Urothelium cell line (cell line): ENCODE measurements around the gene BRI3.

ENCODE experiments used
- DNase-seq: peaks from one replicate; pipeline ENCODE4 v3.0.0; 2011; ENCODE audit warnings: low spot score, mixed read lengths
- FAIRE-seq: peaks from 2 replicates; lab custom pipeline; 2011; peaks lifted over from hg19 to GRCh38; lab: Jason Lieb, UNC

Gene BRI3

DNA sequence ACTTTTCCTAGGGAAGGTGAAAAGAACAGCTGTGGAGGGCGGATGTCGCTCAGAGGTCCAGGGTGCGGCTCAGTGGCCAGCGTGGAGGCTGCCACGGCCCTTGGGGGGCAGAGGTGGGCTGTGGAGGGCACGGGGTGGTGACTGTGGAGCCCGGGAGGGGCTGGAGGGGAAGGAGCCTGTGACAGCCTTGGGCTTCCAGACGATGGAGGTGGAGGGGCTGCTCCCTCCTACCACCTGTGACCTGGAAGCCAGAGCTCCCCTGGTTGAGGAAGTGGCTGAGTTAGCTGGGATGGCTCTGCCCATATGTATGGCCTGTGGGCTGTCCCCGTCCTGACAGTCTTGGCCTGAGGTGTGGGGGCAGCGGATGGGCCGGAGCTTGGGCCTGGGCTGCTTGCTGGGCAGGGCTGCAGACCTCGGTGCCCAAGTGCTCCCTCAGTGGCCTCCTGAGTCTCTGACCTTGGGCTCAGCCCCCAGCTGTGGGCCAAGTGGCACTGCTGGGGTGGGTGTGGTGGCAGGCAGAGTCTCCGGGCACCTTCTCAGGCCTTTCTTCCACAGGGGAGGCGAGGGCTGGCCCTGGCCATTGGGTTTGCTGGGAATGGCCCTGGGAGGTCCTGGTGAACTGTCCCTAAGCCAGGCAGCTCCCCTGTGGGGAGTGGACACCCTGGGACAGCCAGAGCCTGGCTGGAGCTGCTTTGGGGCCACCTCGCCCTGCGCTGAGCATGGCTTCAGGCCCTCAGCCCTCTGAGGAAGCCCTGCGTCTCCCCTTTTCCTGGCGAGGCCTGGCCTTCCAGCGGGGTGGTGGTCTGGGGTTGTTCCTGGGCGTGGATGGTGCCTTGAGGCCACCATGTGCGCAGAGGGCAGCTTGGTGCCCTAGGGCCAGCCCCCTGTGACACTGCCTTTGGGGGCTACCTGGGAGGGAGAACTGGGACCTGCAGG lies 3.9 kb downstream of the BRI3 start:
- FAIRE-seq (no peak), DNase-seq (no peak)

DNA sequence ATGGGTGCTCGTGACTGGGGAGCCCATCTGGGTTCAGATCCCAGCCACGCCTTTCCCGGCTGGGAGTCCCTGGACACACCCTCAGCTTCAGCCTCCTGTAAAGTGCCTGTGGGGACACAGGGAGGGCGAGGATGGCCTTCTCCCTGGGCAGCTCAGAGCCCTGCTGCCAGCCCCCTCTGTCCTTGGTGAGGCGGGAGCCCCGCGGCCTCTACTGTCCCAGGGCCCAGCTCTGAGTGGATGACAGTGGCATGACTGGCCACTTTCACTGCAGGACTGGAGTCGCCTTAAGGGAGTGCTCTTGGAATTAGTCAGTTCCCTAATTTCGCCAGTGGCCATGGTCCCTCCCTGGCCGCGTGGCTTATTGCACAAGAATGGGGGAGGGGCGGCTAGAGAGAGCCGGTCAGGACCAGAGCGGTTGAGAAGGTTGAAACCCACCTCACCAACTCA lies 4.6 kb downstream of the BRI3 start:
- FAIRE-seq, result no peak
- DNase-seq, result no peak

DNA sequence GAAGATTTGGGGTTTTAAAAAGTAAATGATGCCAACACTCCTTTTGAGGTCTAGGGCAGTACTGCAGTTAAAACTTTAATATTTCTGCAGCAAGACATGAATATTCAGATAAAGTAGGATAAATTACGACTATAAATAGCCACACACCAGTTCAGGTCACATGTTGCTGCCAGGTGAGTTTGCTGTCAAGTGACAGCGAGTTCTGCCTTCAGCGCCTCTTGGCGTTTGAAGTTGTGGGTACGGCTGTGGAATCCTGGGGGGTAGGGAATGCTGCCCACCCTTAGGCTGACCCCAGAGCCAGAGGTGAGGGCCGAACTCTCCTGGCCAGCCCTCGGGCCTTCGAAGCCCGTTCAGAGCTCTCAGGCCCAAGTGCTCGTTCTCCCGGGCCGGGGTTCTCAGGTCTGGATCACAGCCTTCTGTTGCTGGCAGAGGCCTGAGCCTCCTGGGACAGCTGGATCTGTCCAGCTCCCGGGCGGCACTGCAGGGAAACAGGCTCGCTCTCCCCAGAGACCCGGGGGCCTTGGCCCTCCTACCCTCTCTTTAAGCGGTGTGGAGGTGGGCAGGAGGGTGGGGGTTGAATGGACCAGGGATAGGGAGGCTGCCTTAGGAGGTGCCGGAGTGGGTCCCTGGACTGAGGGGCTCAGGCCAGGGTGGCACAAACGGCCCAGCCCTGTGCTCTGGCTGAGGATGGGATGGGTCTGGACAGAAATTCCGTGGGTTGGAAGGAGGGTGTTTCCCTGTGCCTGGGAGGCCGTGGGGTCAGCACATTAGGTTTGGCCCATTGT lies 5.4 kb downstream of the BRI3 start:
- no peak for FAIRE-seq
- no peak for DNase-seq

DNA sequence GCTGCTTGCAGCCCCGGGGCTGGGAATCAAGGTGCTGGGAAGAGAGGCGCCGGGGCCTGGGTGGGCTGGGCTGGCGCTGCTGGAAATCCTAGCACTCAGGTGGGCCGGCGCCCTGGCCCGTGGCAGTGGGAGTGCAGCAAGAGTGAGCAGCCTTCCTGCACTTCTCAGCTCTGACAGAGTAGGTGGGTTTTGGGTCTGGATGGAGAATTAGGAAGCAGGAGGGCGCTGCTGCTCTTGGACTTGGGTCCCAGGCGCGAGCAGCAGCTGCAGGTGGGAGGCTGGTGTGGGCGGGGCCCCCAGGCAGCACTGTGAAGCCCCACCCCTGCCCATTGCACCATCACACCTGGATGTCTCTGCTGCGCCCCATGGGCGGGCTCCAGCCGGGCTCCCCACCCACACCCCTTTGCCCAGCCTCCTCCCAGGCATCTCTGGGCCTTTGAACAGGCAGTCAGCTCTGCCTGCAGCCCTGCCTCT lies 6.0 kb downstream of the BRI3 start:
- DNase-seq, result no peak
- FAIRE-seq, result no peak

DNA sequence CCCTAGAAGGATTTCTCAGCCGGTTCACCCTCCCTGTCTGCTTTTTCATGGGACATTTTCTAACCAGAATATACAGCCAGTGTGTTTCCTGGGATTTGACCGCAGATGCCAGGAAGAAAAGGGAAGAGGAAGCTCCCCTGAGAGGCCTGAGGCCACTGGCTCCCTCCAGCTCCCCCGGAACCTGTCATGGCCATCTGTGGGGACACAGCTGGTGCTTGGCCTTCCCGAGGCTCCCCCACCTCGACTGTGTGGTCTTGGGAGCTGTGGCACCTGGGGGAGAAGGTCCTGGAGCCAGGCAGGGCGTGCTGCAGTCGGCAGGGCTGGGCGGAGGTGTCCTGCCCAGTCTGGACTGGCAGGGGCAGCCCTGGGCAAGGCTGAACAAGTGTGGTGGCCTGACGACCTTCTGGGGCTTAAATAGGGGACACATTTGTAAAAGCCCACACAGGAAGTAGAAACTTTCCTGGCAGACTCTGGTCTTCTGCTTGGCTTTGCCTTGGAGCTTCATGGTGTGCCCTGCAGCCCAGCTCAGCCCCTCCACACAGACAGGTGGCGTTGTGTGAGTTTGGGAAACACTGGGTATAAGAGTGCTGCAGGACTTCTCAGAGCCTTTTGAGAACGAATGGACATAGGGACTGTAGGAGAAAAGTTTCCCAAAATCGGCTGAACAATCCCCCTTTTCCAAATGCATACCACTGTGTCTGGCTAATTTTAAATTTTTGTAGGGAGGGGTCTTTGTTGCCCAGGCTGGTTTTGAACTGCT lies 6.8 kb downstream of the BRI3 start:
- FAIRE-seq, result no peak

DNA sequence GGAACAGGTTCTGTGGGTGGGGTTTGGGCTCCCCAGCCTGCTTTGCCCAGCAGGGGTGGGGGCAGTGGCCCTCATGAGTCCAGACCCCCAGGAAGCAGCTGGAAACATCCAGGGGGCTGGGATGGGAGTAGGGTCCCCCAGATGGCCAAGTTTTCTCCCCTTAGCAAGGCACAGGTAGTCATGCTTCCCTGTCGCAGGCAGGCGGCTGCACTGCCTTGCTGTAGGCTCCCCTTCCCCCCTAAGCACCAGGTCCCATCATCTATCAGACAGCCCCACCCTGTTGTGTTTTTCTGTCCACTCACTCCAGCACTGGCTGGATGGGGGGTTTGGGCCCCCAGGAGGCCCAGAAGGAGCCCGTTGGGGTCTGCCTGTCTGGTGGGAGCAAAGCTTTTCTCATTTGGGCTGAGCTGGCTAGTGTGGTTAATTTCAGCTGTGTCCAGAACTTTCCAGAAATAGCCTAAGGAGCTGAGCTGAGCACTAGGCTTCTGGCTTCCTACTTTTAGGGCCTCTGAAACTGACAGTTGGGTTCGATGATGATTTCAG lies 7.9 kb downstream of the BRI3 start:
- DNase-seq (no peak), FAIRE-seq (no peak)

More for the DNA sequence above, 6.8 kb downstream of the BRI3 start:
- DNase-seq, result no peak

DNA sequence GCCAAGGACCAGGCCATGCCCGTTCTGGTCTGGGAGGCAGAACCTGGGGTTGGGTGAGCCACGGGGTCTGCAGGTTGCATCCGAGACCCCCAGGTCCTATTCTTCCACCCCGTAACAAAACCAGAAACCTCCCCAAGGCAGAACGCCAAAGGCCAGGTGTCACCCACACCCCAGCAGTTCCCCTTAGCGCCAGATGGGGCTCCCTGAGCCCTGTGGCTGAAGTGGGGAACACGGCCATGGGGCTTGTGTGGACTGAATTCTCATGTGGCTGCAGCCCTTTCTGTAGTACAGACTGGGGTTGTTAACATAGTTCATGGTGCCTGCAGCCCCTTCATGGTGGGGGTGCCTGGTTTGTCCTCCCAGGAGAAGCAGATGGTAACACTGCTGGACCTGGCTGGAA lies 10.2 kb downstream of the BRI3 start:
- FAIRE-seq, result no peak
- DNase-seq, result no peak

DNA sequence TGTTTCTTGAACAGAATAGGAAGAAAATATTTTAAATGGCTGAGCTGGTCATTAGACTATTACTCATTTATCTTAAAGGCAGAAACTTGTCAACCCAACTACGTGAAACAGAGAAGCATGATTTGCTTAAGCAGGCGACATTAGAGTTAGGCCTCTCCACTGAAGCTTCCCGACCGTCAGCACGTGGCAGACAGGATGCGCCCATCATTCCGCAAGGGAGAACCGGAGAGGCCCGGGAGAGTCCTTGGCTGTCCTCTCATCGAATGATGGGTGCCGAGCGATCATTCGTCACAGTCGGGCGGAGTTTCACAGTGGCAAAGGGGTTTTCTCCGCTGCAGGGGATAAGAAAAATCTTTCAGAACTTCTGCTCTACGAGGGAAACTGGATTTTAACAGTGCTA lies 11.8 kb downstream of the BRI3 start:
- DNase-seq (no peak), FAIRE-seq (peak; percentile 35)

DNA sequence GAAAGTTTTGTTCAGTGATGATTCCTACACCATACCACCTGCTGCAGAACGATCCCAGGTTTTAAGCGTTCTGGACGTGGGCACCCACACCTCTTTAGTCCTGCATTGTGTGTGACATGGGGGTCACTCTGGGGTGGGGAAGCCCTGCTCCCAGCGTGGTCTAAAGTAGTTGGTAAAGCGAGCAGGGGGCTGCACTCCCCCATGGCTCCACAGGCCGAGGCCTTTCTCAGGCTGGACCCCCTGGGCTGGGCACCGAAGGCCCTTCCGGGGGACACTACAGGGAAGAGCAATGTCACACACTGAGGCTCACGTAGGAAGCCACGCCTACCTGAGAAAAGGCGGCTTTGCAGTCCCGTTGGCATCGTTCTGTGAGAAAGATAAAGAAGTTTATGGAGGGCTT lies 12.3 kb downstream of the BRI3 start:
- FAIRE-seq, result no peak
- no peak for DNase-seq

DNA sequence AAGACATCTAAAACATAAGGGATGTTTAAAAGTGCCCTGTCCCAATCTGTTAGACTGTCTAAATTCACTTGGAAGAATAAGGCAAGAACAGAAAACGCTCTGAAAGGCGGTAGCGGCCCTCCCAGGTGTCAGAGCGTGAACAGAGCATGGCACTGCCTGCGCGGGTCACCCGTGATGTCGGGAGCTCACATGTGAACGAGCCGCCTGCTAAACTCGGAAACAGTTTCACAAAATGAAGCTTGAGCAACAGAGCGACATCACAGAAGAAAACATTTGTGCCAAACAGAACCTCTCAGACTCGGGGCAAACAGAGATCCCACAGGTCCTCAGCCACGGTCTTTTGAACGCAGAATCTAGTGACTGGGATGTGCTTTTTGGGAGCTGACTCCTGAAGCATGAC lies 12.8 kb downstream of the BRI3 start:
- DNase-seq, result no peak
- no peak for FAIRE-seq

DNA sequence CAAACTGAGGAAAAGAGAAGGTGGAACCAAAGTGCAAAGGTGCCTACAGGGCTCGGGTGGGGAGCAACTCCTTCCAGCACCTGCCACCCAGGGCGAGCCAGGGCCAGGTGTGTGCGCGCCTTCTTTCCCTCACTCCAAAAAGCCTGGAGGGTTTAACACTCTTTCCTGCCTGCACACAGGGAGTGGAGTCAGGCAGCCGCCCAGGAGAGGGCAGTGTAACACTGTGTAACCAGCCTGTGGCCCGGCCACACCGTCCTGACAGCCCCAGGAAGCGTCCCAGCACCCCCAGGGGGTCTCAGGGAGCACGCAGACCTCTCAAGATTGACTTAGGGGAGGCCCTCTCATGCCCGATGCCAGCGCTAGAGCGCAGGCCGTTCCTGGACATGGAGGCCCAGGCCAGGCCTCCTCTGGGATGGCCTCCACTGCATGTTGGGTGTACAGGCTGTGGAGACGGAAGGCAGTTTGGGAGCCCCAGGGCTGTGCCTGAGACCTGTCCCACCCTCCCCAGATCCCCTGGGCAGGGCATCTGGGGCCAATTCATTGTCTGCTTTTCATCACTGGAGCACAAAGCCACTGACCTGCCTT lies 13.4 kb downstream of the BRI3 start:
- FAIRE-seq, result peak; percentile 56
- peak; percentile 78 for DNase-seq

DNA sequence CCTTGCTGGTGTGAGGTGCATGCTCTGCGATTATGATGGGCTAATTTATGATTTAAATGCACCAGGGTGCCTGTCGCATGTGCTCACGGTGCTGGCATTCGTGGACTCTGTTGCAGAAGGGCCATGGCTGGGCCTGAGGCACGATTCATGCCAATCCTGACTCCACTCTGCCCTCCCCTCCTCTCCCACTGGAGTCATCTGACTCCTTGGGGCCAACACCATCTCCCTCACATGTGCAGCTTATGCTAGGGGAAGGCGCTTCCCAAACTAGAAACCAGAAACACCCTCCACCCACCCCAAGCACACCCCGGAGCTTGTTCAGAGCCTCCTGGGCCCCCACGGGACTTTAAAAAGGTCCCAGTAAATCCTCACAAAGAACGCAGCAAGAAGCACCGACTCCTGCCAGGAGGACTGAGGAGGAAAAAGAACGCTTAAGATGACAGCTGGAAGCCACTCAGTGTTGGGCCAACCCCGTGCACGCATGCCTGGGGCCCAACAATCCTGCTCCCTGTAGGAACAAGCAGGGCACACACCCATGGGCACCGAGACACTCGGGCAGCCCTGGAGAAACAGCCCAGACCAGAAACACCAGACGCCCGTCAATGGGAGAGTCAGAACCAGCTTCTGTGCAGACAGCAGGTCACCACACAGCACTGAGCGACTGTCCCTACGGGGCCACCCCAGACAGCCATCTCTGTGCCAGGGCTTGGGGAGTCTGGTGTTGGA lies 14.1 kb downstream of the BRI3 start:
- FAIRE-seq, result no peak
- no peak for DNase-seq

DNA sequence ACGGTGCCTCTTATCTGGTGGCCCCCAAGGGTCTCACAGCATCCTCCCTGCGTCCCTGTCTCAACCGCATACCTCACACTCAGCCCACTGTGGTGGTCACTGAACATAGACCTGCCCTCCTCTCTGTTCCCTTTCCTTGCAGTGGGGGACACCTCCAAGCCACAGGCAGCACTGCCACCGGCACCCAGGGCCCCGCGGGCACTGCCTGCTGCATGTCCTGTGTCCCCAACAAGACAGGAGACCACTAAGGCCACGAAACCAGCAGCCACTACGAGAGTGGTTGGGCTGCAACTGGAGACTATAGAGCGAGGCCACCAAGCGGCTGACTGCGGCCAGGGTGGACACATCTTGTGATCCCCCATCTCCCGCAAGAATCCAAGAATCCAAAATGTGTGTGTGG lies 15.3 kb downstream of the BRI3 start:
- FAIRE-seq (no peak), DNase-seq (no peak)

DNA sequence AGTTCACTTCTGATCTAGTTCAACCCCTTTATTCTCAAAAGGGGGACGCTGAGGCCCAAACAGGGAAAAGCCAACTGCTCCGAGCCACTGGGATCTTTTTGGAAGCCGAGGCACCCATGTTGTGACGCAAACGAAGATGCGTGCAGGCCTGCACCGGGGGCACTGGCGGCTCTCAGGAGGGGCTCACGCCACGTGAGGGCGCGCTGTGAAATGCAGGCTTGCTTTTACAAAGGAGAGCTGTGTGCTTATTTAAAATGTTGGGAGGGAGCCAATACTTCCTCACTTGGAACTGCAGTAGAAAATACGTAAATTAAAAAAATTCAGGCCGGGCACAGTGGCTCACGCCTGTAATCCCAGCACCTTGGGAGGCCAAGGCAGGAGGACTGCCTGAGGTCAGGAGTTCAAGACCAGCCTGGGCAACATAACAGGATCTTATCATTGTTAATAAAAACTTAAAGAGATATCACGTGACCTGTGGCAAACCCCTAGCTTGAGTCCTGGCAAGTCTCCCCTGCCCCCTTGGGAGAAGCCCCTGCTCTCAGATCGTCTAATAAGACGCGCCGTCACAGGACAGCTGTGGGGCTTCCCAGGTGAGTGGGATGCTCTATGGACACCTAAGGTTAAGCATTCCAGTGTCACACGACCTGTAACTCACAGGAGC lies 16.3 kb downstream of the BRI3 start:
- DNase-seq, result no peak
- FAIRE-seq, result no peak

DNA sequence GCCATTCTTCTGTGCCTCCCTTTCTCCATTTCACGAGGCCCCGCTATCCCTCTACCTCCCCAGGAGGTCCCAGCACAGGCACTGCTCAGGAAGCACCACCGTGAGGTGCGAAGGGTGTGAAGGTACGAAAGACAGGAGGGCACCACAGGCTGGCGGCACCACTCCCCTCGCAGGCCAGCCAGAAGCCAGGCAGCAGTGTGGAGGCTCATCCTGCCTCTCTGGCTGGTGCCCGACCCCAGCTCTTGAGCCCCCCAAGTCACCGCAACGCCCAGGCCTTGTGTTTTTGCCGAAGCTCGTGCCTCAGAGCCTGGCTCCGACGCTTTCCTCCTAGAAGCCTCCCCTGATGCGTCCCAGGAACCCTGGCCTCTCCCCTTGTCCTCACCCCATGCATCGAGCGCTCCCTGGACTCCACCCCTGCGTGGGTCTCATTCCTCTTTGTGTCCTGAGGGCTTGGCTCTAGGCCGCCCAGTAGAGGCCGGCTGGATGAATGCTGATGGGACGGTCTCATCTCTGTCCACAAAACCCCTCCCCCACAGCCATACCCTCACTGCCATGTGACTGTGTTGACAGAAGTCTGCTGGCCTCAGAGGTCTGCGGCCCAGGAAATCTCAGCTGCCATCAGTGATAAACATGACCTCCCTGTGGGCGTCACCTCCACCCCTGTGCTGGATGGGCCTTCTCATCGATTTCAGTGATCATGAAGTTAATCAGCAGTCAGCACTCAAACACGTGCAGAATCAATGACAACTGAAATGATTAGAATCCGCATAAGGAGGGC lies 19.3 kb downstream of the BRI3 start:
- FAIRE-seq, result peak; percentile 32
- no peak for DNase-seq

DNA sequence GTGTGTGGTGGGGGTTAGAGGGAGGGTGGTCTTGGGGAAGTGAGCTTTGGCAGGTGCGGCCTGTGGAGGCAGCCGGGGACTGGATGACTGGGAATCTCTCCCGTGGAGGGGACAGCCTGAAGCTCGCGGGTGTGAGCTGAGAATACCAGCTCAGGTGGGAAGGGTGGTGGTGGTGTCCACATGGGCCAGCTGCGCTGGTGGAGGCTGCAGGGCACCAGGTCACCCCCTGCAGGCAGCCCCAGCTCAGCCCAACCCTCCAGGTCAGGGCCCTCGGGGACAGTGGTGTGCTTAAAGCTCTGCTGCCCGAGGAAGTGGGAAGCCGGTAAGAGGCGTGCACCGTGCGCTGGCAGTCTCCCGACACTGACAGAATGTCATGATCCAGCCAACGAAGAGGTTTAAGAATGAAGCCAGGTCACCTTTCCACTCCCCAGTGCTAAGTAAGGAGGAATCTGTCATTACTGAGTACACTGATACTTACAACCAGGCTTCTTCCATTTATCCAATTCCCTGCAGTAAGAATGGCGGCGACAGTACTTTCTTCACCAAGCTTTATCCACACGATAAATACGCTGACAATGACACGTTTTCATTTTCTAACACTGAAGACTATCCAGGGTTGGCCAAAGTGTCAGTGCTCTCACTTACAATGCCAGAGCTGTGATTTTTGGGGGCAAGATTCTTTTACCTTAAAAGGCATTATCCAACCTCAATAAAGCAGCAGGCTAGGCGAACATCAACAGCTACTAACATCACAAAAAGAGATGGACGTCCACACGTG lies 20.4 kb downstream of the BRI3 start:
- DNase-seq (no peak), FAIRE-seq (peak; percentile 23)

DNA sequence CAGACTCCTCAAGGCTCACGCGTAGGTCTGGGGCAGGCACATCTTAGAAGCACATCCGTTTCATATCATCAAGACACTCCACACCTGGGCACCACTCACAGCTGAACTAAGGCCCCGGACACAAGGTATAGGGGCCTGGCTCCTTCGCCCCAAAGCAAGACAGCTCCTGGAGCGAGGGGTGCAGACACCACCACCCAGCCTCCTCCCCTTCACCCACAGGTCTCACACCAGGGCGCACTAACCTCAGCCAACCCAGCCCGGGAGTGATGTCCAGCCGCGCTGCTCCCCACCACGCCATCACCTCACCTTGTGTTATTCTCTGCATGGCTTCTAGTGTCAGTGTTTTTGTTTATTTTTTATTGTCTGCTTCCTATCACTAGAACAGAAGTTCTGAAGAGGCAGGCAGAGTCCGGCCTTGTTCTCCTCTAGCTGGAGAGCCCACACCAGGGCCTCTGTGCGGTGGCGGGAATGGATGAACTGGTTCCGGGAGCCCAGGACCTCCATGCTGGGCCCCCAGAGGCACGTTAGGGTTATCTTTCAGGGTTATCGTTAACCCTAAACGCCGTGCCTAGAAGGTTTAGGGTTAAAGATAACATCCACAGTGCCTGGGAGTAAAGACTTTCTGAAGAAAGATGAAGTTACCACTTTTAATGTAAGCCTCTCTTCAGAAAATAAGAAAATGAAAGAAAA lies 21.8 kb downstream of the BRI3 start:
- FAIRE-seq (no peak), DNase-seq (no peak)
